HG03575 (cell line): ENCODE data around the gene DMXL1.

Experiments
- ATAC-seq: cut with Tn5 transposase; IDR thresholded peaks from one replicate; pipeline ENCODE4 v1.9.1; 2021; ENCODE audit not compliant: unreplicated experiment, insufficient number of reproducible peaks, low FRiP score; ENCODE audit errors: extremely low read depth

The DMXL1 gene

GRCh38 chr5:119250946-119251901 lies 180.3 kb downstream of the DMXL1 start:
- ATAC-seq = no peak

DNA sequence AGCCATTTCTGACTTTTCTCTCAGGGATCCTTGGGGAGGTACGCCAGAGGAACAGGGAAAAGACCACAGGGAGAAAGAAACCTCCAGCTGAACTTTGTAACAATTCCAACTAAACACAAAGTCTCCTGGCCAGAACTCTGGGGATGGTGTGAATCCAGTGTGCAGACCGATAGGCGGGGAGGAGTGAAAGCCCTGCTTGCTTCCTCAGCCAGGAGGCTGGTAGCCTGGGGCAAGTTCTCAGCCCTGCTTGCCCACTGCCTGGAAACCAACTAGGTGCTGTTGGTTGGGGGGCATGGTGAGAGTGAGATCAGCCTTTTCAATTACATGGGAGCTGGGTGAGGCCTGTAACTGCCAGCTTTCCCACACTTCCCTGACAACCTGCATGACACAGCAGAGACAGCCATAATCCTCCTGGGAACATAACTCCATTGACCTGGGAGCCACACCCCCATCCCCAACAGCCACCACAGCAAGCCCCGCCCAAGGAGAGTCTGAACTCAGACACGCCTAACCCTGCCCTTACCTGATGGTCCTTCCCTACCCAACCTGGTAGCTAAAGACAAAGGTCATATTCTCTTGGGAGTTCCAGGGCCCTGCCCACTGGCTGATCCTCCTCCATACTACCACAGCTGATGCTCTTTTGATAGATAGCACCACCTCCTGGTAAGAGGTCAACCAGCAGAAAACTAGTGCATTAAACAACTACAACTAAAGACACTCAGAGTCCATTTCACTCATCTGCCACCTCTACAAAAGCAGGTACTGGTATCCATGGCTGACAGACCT lies 184.9 kb downstream of the DMXL1 start:
- no peak for ATAC-seq

DNA sequence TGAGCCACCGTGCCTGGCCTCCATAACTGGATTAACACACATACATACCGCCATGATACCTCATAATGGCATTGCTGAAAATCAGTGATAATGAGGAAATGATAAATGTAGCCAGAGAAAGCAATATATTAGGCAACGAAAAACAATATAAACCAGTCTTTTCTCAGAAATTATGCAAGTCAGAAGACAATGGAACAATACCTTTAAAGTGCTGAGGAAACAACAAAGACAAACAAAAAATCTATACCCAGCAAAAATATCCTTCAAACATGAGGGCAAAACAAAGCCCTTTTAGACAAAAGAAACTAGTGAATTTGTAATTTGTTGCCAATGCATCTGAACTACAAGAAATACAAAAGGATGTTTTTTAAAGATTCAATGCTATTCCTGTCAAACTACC lies 186.7 kb downstream of the DMXL1 start:
- no peak for ATAC-seq

DNA sequence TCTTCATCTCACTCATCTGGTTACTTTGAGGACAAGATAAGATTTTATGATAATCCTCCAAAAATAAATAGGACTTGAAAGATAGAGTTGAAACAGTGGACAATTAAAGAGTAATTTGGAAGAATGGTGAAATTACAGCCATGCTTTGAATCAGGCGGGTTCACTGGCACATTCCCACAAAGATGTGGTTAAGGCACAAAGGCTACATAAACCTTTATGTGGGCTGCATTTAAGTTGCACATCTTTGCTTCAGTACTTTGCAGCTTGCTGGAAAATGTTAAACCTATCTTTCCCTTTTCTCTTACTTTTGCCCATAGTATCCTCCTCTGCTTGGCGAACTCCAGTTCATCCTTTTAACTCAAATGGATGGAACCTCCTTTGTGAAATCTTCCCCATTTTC lies 192.8 kb downstream of the DMXL1 start:
- ATAC-seq = no peak

DNA sequence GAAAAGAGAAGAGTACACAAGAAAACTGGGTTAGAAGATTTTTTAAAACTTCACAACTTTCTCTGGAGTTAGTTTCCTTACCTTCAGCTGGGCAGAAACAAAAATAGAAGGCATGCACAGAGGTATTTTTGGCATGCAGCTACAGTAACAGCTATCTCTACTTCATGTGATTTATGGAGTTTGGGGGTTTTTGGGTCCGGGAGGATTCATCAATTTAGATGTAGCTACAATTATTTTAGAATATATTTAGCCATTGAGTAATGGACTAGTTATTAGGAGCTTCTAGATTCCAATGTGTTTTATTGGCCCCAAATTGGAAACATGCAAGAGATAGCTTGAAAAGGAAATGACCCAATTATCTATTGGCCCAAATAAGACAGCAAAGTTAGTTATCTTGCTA lies 193.3 kb downstream of the DMXL1 start:
- ATAC-seq = no peak

DNA sequence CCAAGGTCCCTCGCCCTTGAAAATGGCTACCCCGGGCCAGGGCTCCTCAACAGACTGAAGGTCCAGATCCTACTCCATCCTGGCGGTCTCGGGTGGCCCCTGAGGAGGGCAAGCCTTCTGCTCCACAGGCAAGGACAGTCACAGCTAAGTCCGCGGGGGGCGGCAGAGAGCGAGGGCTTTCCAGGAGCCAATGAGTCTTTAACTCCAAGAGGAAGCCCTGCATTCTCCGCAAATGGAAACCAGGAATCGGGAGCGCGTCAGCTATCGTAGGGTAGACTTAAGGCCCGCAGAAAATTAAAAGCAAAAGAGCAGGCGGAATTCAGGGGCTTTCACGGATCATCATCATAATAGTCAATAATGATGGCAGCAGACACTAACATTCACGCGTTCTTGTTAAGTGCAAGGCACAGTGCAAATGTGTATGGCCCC lies 197.1 kb downstream of the DMXL1 start:
- ATAC-seq = peak; percentile 47

- ATAC-seq = peak; percentile 45
Measured at GRCh38 chr5:119268387-119269060, 197.6 kb downstream of the DMXL1 start.

GRCh38 chr5:119269061-119269944 lies 198.4 kb downstream of the DMXL1 start:
- no peak for ATAC-seq

DNA sequence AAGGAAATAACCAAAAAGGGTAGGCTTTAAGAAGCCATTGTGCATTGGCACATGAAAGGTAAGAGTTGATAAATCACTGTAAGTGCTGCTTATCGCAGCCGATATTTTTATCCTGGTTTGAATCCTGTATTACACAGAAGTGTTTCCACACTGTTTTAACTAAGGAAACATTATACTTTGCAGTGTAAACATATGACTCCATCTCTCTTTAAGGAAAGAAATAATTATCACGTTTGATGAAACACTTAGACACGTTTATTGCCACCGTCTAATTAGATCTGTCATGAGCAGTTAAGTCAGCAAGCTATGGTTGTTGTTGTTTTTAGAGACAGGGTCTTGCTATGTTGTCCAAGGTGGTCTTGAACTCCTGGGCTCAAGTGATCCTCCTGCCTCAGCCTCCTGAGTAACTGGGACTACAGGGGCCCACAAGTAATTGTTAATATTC lies 199.3 kb downstream of the DMXL1 start:
- no peak for ATAC-seq

GRCh38 chr5:119270960-119271757 lies 200.3 kb downstream of the DMXL1 start:
- ATAC-seq = no peak

- ATAC-seq = no peak
Measured at GRCh38 chr5:119271758-119272730, 201.2 kb downstream of the DMXL1 start.

DNA sequence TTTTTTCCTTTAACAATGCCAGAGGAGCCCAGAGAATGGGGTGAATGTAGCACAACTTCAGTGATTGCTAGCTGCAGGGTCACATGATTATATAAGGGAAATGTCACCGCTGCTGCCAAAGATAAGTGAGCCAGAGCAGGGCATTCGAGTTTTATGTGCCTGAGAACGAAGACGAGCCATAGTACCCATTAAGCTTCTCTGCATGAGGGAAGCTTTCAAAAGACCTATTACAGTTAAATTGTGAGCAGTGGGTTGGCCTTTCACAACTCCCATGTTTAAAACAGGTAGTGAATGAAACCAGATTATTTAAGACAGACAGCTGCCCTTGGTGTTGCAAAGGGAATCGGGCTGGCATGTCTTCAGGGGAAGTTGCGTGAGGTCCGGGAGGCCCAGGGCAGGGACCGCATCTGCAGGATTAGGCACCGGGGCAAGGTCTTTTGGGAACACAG lies 202.5 kb downstream of the DMXL1 start:
- ATAC-seq = no peak

- no peak for ATAC-seq
Measured at GRCh38 chr5:119274030-119274766, 203.3 kb downstream of the DMXL1 start.

DNA sequence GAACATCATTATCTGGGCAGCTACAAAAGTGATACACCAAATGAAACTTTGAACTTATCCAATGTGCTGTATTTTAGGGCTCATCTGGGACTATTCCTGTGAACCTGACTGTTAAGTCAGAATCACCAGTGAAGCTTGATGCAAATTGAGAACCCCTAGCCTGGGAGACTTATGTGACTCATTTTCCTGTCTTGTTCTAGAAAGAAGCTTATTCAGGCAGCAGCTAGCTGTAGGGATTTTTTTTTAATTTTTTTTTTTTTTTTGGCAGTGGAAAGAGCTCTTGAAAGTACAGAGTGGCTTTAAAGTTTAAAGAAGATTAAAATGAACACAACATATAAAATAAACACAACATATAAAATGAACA lies 203.9 kb downstream of the DMXL1 start:
- peak; percentile 28 for ATAC-seq

DNA sequence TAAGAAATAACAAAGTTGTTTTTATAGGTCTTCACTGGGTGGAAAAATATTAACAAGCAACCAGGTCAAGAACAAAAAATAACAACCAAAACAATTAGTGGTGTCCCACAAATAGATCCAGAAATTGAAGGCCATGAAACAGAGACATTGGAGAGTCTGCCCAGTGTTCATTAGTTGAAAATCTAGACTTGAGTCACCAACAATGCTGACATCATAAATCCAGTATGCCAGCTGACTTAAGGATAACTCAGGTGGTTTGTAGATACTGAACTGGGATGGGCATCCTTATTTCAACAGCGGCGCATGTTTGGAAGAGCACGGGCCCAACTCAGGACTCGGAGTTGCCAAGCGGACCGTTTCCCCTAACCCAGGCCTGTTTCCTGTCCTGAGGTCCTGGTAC lies 204.3 kb downstream of the DMXL1 start:
- no peak for ATAC-seq

GRCh38 chr5:119275601-119276173 lies 204.8 kb downstream of the DMXL1 start:
- peak; percentile 38 for ATAC-seq
